IMR-90 (cell line): ENCODE measurements around the gene DSTYK. TPM values are rescaled to one million over a fixed set of nuclear protein-coding genes. Genes with fewer than 3 reads are reported as not detected.

ENCODE experiments used
- ATAC-seq: fragments of 200-7000 bp; cut with Tn5 transposase; 2 replicates; pipeline ENCODE4 v1.9.1; 2020; ENCODE audit warnings: low read depth, mild to moderate bottlenecking, moderate library complexity
- BruUV-seq: library from RNA; stranded (reverse); fragments of 400-500 nt; replicated peaks from 2 replicates; lab custom pipeline; 2021; lab: Mats Ljungman, UMichigan
- CTCF ChIA-PET: fragments of 300-600 bp; formaldehyde crosslinking; extraction: SDS; loops from one replicate; lab custom pipeline; 2021; ENCODE audit warnings: antibody characterized with exemption; lab: Yijun Ruan, JAX
- POLR2A ChIA-PET: fragments of 300-600 bp; sonication (Branson Sonifier 250); formaldehyde crosslinking; loops from one replicate; lab custom pipeline; 2022; ENCODE audit warnings: antibody characterized with exemption; ENCODE audit not compliant: unreplicated experiment; lab: Charles Lee
- DNase-seq: peaks from one replicate; pipeline ENCODE4 v3.0.0; 2013
- H2AFZ ChIP-seq: replicated peaks from 2 replicates; pipeline ENCODE3; 2013; ENCODE audit warnings: low read length, mild to moderate bottlenecking; ENCODE audit not compliant: poor library complexity
- H2AK5ac ChIP-seq: 2 replicates; pipeline ENCODE4 v1.6.1; 2013; ENCODE audit warnings: low read depth, low read length, inconsistent platforms
- H2AK9ac ChIP-seq: replicated peaks from 2 replicates; pipeline ENCODE3; 2013; ENCODE audit warnings: mild to moderate bottlenecking, low read depth, low read length, moderate library complexity; ENCODE audit not compliant: poor library complexity
- H2BK120ac ChIP-seq: 2 replicates; pipeline ENCODE4 v1.6.1; 2013; ENCODE audit warnings: low read depth, low read length, inconsistent platforms
- H2BK15ac ChIP-seq: 3 replicates; pipeline ENCODE4 v1.6.1; 2013; ENCODE audit warnings: low read depth, low read length, inconsistent platforms
- H2BK20ac ChIP-seq: 2 replicates; pipeline ENCODE4 v1.6.1; 2013; ENCODE audit warnings: low read depth, mild to moderate bottlenecking, inconsistent platforms, low read length, moderate library complexity
- H2BK5ac ChIP-seq: 2 replicates; pipeline ENCODE4 v1.6.1; 2013; ENCODE audit warnings: mild to moderate bottlenecking, low read depth, low read length, inconsistent platforms; ENCODE audit not compliant: poor library complexity, severe bottlenecking
- H3K14ac ChIP-seq: replicated peaks from 2 replicates; pipeline ENCODE4 v1.6.1; 2013; ENCODE audit warnings: low read depth, low read length, inconsistent platforms
- H3K18ac ChIP-seq: 2 replicates; pipeline ENCODE4 v1.6.1; 2013; ENCODE audit warnings: low read depth, low read length, control low read depth
- H3K23ac ChIP-seq: 2 replicates; pipeline ENCODE4 v1.6.1; 2013; ENCODE audit warnings: low read depth, low read length, inconsistent platforms
- H3K27ac ChIP-seq: 2 replicates; pipeline ENCODE4 v1.5.1; 2013; ENCODE audit warnings: mild to moderate bottlenecking, control low read depth, low read length; ENCODE audit not compliant: insufficient read depth
- H3K27me3 ChIP-seq: 2 replicates; pipeline ENCODE4 v1.6.1; 2013; ENCODE audit warnings: low read length; ENCODE audit not compliant: control insufficient read depth, insufficient read depth
- H3K36me3 ChIP-seq: 2 replicates; pipeline ENCODE4 v1.6.1; 2013; ENCODE audit warnings: low read length, mixed read lengths; ENCODE audit not compliant: control insufficient read depth, insufficient read depth
- H3K4ac ChIP-seq: 2 replicates; pipeline ENCODE4 v1.6.1; 2013; ENCODE audit warnings: low read depth, low read length, inconsistent platforms
- H3K4me1 ChIP-seq: 2 replicates; pipeline ENCODE4 v1.6.1; 2013; ENCODE audit warnings: low read length, mixed read lengths; ENCODE audit not compliant: control insufficient read depth, insufficient read depth
- H3K4me2 ChIP-seq: 2 replicates; pipeline ENCODE4 v1.6.1; 2013; ENCODE audit warnings: low read depth, mild to moderate bottlenecking, control low read depth, low read length, moderate library complexity
- H3K4me3 ChIP-seq: 2 replicates; pipeline ENCODE4 v1.5.1; 2013; ENCODE audit warnings: low read depth, mild to moderate bottlenecking, control low read depth, low read length, moderate library complexity; ENCODE audit not compliant: insufficient read depth
- H3K56ac ChIP-seq: 2 replicates; pipeline ENCODE4 v1.6.1; 2013; ENCODE audit warnings: low read length, inconsistent platforms; ENCODE audit not compliant: insufficient read depth; ENCODE audit errors: extremely low read depth
- H3K79me1 ChIP-seq, 2 experiments: 2 replicates each; pipeline ENCODE4 v1.6.1; 2013; ENCODE audit warnings: low read length in 2 of 2, inconsistent platforms in 1 of 2, low read depth in 1 of 2
- H3K9ac ChIP-seq: 2 replicates; pipeline ENCODE4 v1.6.1; 2013; ENCODE audit warnings: low read depth, low read length, control low read depth
- H3K9me1 ChIP-seq: 2 replicates; pipeline ENCODE4 v1.6.1; 2013; ENCODE audit warnings: low read length, inconsistent platforms; ENCODE audit not compliant: insufficient read depth
- H3K9me3 ChIP-seq: 2 replicates; pipeline ENCODE4 v1.6.1; 2013; ENCODE audit warnings: low read length; ENCODE audit not compliant: control insufficient read depth, insufficient read depth
- H4K20me1 ChIP-seq: 2 replicates; pipeline ENCODE4 v1.6.1; 2013; ENCODE audit warnings: low read length, inconsistent platforms; ENCODE audit not compliant: insufficient read depth
- H4K5ac ChIP-seq: 2 replicates; pipeline ENCODE4 v1.6.1; 2013; ENCODE audit warnings: mild to moderate bottlenecking, low read depth, low read length, control low read depth
- H4K8ac ChIP-seq, 2 experiments: 2 replicates each; pipeline ENCODE4 v1.6.1; 2013; ENCODE audit warnings: low read depth in 2 of 2, low read length in 2 of 2, control low read depth in 1 of 2, inconsistent platforms in 1 of 2
- H4K91ac ChIP-seq: 2 replicates; pipeline ENCODE4 v1.6.1; 2013; ENCODE audit warnings: low read depth, low read length, inconsistent platforms; ENCODE audit not compliant: insufficient read depth
- RCOR1 ChIP-seq: IDR thresholded peaks from 2 replicates; pipeline ENCODE4 v1.6.1; 2012; ENCODE audit warnings: mild to moderate bottlenecking, low read length, improper control_type of control experiment; ENCODE audit not compliant: insufficient replicate concordance
- WGBS, 2 experiments: methylation state at CpG; one replicate each; pipeline versions ENCODE4 v1.1.5 to v1.1.7; 2013; ENCODE audit warnings: missing lambda C conversion rate in 2 of 2; ENCODE audit not compliant: insufficient read length in 1 of 2; ENCODE audit errors: extremely low coverage in 2 of 2; 5-methylcytosine and 5-hydroxymethylcytosine counted together
- dilution Hi-C: fragments of 300-500 bp; cut with HindIII; formaldehyde crosslinking; loops from one replicate; pipeline ENCODE4 v1.14.3; 2018; ENCODE audit warnings: low sequenced_read_pairs; ENCODE audit not compliant: unreplicated experiment
- in situ Hi-C: fragments of 300-500 bp; cut with MboI; formaldehyde crosslinking; loops from 3 replicates; pipeline ENCODE4 v1.14.3; 2019; ENCODE audit warnings: low sequenced_read_pairs, inconsistent platforms, mixed read lengths
- intact Hi-C: fragments of 100-400 bp; cut with micrococcal nuclease; formaldehyde crosslinking; loops from 2 replicates; pipeline ENCODE4 v1.10.0; 2022
- polyA plus RNA-seq, 3 experiments: library from polyadenylated mRNA; depleted of rRNA; stranded (reverse); fragments of >200 nt; gene quantifications; 2 replicates each; pipeline ENCODE4 v1.2.3, GENCODE V29; 2012; ENCODE audit warnings: low replicate concordance in 1 of 3
- total RNA-seq: library from RNA; depleted of rRNA; stranded (reverse); fragments of >200 nt; gene quantifications from 2 replicates; pipeline ENCODE4 v1.2.3, GENCODE V29; 2012

DSTYK gene
- total and polyA plus RNA-seq, 2 of the 4 experiments (the other 2 are of a cell fraction), result 8.0 to 18.3 TPM

DNA sequence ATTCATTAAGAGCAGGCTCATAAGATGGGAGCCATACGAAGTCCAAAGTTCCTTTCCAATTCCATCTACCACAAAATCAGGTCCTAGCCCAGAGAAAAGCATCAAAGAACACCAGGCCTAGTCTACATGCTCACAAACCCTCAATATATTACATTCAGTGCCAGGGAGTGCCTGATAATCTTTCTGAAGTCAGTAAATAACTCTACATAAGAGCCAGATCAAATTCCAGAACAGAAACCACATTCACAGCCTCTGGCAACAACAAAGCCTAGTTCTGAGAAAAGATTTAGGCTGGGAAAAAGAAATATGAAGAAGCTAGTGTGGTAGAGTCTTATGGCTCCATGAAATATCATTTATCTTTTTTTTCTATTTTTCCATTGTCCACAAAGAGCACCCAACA, 49.2 kb downstream of the DSTYK start:
- H2AFZ ChIP-seq, result no peak overlapping the region
- H3K4me1 ChIP-seq, result no peaks in the 10 kb centered on the region
- H4K5ac ChIP-seq, result no peak overlapping the region
- H2BK5ac ChIP-seq, result no peak overlapping the region
- H3K14ac ChIP-seq, result no peak overlapping the region
- H4K20me1 ChIP-seq, result no peaks in the 10 kb centered on the region
- no peaks in the 10 kb centered on the region for H3K9me1 ChIP-seq
- H2AK9ac ChIP-seq, result no peak overlapping the region
- H2AK5ac ChIP-seq, result no peak overlapping the region
- dilution Hi-C loops (no loop called here), in situ Hi-C loops (no loop called here), intact Hi-C loops (no loop called here)
- no peak for TF ChIP-seq RCOR1
- H2BK120ac ChIP-seq, result no peak overlapping the region
- ChIA-PET CTCF (interaction anchor here (1.3 kb wide), 1 partner anchor 11 kb away, joined by 3 read pairs; no protein-coding TSS in a partner anchor), POLR2A (no interaction called here)
- no peaks in the 10 kb centered on the region for H3K9me3 ChIP-seq
- WGBS, 2 experiments, result no CpG with 5 or more reads among the region's 1 CpG
- ATAC-seq (no peak), DNase-seq (no peak)
- no peak overlapping the region for H2BK15ac ChIP-seq
- no peak overlapping the region for H3K4ac ChIP-seq
- no peak overlapping the region for H3K23ac ChIP-seq
- H2BK20ac ChIP-seq, result no peak overlapping the region
- no peak overlapping the region for H3K4me2 ChIP-seq
- BruUV-seq, result no TSS peak
- no peaks in the 10 kb centered on the region for H3K27me3 ChIP-seq
- no peak overlapping the region for H4K8ac ChIP-seq
- no peak overlapping the region for H3K27ac ChIP-seq
- H3K4me3 ChIP-seq, result no peak overlapping the region
- H3K36me3 ChIP-seq, result peaks cover 50% of the 10 kb centered on the region
- H3K56ac ChIP-seq, result no peak overlapping the region
- no peak overlapping the region for H3K18ac ChIP-seq
- H3K9ac ChIP-seq, result no peak overlapping the region
- H3K79me1 ChIP-seq, result peaks cover 8 to 23% of the 10 kb centered on the region in 2 experiments; a peak in 3 of 4 replicates
- H4K91ac ChIP-seq, result no peak overlapping the region
